Measurements from ENCODE around the gene SEC16A.

Gene SEC16A

DNA sequence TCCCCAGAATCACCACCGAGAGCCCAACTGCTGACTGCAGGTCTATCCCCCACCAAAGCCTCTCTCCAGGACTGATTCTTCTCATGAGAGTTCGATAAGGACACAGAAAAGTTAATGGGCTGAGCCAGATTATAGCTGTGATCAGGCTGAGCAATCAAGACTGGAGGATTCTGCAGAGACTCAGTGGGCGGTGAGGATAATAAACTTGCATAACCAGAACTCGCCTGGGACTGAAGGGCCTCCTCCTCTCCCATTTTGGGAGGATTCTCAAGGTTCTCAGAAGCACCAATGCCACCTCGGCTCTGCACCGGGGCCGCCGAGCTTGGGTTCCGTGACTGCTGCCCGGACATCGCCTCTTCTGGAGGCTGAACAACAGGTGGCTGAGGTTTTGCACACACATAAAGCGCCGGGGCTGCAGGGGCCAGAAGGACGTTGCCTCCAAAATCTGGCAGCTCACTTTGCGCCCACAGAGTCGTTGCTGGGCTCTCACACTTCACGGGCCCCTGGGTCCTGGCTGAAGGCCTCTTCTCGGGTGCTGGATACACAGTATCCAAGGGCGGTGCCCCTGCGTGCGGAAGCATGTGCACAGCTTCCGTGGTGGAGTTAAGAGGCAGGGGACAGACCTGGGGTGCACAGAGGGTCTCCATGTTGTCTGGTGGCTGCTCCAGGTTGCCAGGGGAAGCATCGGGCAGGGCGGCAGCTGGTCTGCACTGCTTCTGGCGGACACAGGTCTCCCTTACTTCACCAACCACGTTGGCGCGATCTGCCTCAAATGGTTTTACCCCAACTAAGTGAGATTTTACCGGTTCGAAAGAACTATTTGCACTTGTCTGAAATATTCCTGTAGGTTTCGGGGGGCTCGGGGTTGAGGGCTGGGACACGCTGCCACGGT, 7.6 kb downstream of the SEC16A start:
- H3K27me3 ChIP-seq (ENCODE audit: insufficient read depth, poor library complexity, severe bottlenecking), result no peaks in the 10 kb centered on the region
- TF ChIP-seq, protein P1, sequence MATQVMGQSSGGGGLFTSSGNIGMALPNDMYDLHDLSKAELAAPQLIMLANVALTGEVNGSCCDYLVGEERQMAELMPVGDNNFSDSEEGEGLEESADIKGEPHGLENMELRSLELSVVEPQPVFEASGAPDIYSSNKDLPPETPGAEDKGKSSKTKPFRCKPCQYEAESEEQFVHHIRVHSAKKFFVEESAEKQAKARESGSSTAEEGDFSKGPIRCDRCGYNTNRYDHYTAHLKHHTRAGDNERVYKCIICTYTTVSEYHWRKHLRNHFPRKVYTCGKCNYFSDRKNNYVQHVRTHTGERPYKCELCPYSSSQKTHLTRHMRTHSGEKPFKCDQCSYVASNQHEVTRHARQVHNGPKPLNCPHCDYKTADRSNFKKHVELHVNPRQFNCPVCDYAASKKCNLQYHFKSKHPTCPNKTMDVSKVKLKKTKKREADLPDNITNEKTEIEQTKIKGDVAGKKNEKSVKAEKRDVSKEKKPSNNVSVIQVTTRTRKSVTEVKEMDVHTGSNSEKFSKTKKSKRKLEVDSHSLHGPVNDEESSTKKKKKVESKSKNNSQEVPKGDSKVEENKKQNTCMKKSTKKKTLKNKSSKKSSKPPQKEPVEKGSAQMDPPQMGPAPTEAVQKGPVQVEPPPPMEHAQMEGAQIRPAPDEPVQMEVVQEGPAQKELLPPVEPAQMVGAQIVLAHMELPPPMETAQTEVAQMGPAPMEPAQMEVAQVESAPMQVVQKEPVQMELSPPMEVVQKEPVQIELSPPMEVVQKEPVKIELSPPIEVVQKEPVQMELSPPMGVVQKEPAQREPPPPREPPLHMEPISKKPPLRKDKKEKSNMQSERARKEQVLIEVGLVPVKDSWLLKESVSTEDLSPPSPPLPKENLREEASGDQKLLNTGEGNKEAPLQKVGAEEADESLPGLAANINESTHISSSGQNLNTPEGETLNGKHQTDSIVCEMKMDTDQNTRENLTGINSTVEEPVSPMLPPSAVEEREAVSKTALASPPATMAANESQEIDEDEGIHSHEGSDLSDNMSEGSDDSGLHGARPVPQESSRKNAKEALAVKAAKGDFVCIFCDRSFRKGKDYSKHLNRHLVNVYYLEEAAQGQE (IDR thresholded peaks at IDR 0.05; ENCODE audit: insufficient replicate concordance, low read depth), result no peak
- TF ChIP-seq GABPA (IDR thresholded peaks at IDR 0.05; ENCODE audit: low read depth) (no peak), POLR2AphosphoS5 (IDR thresholded peaks at IDR 0.05; ENCODE audit: low read depth) (no peak; the same call in 1 of the 2 replicates), CTCF (IDR thresholded peaks at IDR 0.05; ENCODE audit: insufficient read depth, low read length) (no peak), SPI1 (IDR thresholded peaks at IDR 0.05; ENCODE audit: borderline replicate concordance, low read depth) (no peak)
- no peak overlapping the region for H3K4me3 ChIP-seq (replicated peaks; ENCODE audit: insufficient read depth, low read length)
- no peak overlapping the region for H3K27ac ChIP-seq (replicated peaks)
- DNase-seq (ENCODE audit: low read depth in 1 of 2, low spot score in 1 of 2), result no peak

- TF ChIP-seq CTCF (IDR thresholded peaks at IDR 0.05; ENCODE audit: insufficient read depth, low read length) (no peak), POLR2AphosphoS5 (IDR thresholded peaks at IDR 0.05; ENCODE audit: low read depth) (no peak), SPI1 (IDR thresholded peaks at IDR 0.05; ENCODE audit: borderline replicate concordance, low read depth) (no peak), GABPA (IDR thresholded peaks at IDR 0.05; ENCODE audit: low read depth) (no peak)
- TF ChIP-seq, protein P1 (IDR thresholded peaks at IDR 0.05; ENCODE audit: insufficient replicate concordance, low read depth), result no peak
- no peak for DNase-seq (ENCODE audit: low read depth in 1 of 2, low spot score in 1 of 2)
- H3K4me3 ChIP-seq (replicated peaks; ENCODE audit: insufficient read depth, low read length), result no peak overlapping the region
- H3K27me3 ChIP-seq (ENCODE audit: insufficient read depth, poor library complexity, severe bottlenecking), result no peaks in the 10 kb centered on the region
- H3K27ac ChIP-seq (replicated peaks), result no peak overlapping the region
Observed at GRCh38 chr9:136474021-136474640, 8.7 kb downstream of the SEC16A start.

DNA sequence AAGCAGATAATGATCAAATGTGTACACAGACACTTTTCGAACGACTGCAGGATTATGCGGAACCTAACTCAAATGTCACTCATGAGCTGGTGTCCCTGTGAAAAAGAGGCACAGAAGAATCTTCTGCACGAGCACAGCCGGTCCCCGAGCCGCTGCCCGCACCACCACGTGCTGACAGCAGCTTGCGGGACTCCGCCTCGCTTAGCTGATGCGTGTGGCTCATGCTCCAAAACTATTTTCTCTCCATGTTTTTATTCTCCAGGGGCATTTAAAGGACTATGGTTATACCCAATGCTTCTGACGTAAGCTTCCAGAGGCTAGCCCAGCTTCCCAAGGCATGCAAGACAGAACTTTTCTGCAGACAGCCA, 9.5 kb downstream of the SEC16A start:
- no peaks in the 10 kb centered on the region for H3K27me3 ChIP-seq (ENCODE audit: insufficient read depth, poor library complexity, severe bottlenecking)
- no peak overlapping the region for H3K27ac ChIP-seq (replicated peaks)
- no peak for DNase-seq (ENCODE audit: low read depth in 1 of 2, low spot score in 1 of 2)
- H3K4me3 ChIP-seq (replicated peaks; ENCODE audit: insufficient read depth, low read length), result no peak overlapping the region
- no peak for TF ChIP-seq SPI1 (IDR thresholded peaks at IDR 0.05; ENCODE audit: borderline replicate concordance, low read depth)
- TF ChIP-seq, protein P1 (IDR thresholded peaks at IDR 0.05; ENCODE audit: insufficient replicate concordance, low read depth), result no peak
